Thyroid gland (tissue), 4 donors: ENCODE data around the gene POLR2J2.
"Not testable (repeated sequence)": the region's sequence is repeated elsewhere in the genome, so short reads cannot be mapped to it uniquely, and the experiment has no call there.

Experiments used
- POLR2A ChIP-seq, 2 donors: fragments of 450-650 bp; IDR thresholded peaks; one replicate each; pipeline ENCODE4 v1.6.1; 2017; ENCODE audit warnings: antibody characterized with exemption in 2 of 2, mild to moderate bottlenecking in 2 of 2, moderate library complexity in 1 of 2
- TF ChIP-seq, protein P1 (sequence below), 6 experiments: fragments of 200-600 bp in 3 of 6; fragments of 450-650 bp in 3 of 6; sonication (generic) in 3 of 6; IDR thresholded peaks; one replicate each; pipeline ENCODE4 v1.5.1; 2016 to 2019; ENCODE audit warnings: antibody characterized with exemption in 6 of 6, mild to moderate bottlenecking in 2 of 6, inconsistent platforms in 1 of 6, moderate library complexity in 1 of 6

GRCh38 chr7:102667523-102667922 is 3.9 kb downstream of the POLR2J2 start:
- TF ChIP-seq, protein P1, sequence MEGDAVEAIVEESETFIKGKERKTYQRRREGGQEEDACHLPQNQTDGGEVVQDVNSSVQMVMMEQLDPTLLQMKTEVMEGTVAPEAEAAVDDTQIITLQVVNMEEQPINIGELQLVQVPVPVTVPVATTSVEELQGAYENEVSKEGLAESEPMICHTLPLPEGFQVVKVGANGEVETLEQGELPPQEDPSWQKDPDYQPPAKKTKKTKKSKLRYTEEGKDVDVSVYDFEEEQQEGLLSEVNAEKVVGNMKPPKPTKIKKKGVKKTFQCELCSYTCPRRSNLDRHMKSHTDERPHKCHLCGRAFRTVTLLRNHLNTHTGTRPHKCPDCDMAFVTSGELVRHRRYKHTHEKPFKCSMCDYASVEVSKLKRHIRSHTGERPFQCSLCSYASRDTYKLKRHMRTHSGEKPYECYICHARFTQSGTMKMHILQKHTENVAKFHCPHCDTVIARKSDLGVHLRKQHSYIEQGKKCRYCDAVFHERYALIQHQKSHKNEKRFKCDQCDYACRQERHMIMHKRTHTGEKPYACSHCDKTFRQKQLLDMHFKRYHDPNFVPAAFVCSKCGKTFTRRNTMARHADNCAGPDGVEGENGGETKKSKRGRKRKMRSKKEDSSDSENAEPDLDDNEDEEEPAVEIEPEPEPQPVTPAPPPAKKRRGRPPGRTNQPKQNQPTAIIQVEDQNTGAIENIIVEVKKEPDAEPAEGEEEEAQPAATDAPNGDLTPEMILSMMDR (IDR thresholded peaks at IDR 0.05), result not testable (repeated sequence)
- TF ChIP-seq POLR2A (IDR thresholded peaks at IDR 0.05), result not testable (repeated sequence)
